RPMI7951 (cell line): ENCODE results near the gene ZFPM1. TPM values are rescaled to one million over a fixed set of nuclear protein-coding genes. Genes with fewer than 3 reads are reported as not detected.
"Not testable (repeated sequence)": the region's sequence is repeated elsewhere in the genome, so short reads cannot be mapped to it uniquely, and the experiment has no call there.

Experiments
- DNase-seq: peaks from one replicate; pipeline ENCODE4 v3.0.0-alpha.2; 2012; ENCODE audit warnings: low read depth
- total RNA-seq: library from RNA; depleted of rRNA; stranded (reverse); fragments of >200 nt; shearing (Covaris generic); gene quantifications from 2 replicates; pipeline ENCODE4 v1.2.3, GENCODE V29; 2014

ZFPM1 gene
- total RNA-seq, 1 experiment from 2014 or later = 1.1 TPM

GRCh38 chr16:88464447-88465318 lies 11.6 kb downstream of the ZFPM1 start:
- DNase-seq = peak; percentile 47

GRCh38 chr16:88465387-88465983 lies 12.4 kb downstream of the ZFPM1 start:
- no peak for DNase-seq

GRCh38 chr16:88466175-88466862 lies 13.2 kb downstream of the ZFPM1 start:
- DNase-seq = no peak

GRCh38 chr16:88466949-88467348 lies 13.9 kb downstream of the ZFPM1 start:
- DNase-seq = no peak

- no peak for DNase-seq
These were observed 14.5 kb downstream of the ZFPM1 start for GRCh38 chr16:88467541-88467944.

GRCh38 chr16:88468275-88469129 lies 15.4 kb downstream of the ZFPM1 start:
- peak; percentile 15 for DNase-seq

GRCh38 chr16:88469615-88470395 lies 16.7 kb downstream of the ZFPM1 start:
- DNase-seq = no peak

- DNase-seq = not testable (repeated sequence)
These were observed 17.3 kb downstream of the ZFPM1 start for GRCh38 chr16:88470396-88470680.

GRCh38 chr16:88470696-88471095 lies 17.6 kb downstream of the ZFPM1 start:
- DNase-seq = not testable (repeated sequence)

GRCh38 chr16:88471115-88471514 lies 18.0 kb downstream of the ZFPM1 start:
- DNase-seq = no peak

GRCh38 chr16:88471575-88471974 lies 18.5 kb downstream of the ZFPM1 start:
- no peak for DNase-seq

- no peak for DNase-seq
These were observed 19.0 kb downstream of the ZFPM1 start for GRCh38 chr16:88472069-88472468.

- no peak for DNase-seq
These were observed 19.6 kb downstream of the ZFPM1 start for GRCh38 chr16:88472637-88473205.

- no peak for DNase-seq
These were observed 20.8 kb downstream of the ZFPM1 start for GRCh38 chr16:88473666-88474534.

GRCh38 chr16:88475037-88475436 lies 22.0 kb downstream of the ZFPM1 start:
- DNase-seq = no peak

GRCh38 chr16:88476203-88476602 lies 23.1 kb downstream of the ZFPM1 start:
- no peak for DNase-seq

GRCh38 chr16:88476817-88477397 lies 23.8 kb downstream of the ZFPM1 start:
- no peak for DNase-seq

- no peak for DNase-seq
These were observed 24.8 kb downstream of the ZFPM1 start for GRCh38 chr16:88477631-88478519.
